ENCODE measurements around the gene SOD3.

DNA sequence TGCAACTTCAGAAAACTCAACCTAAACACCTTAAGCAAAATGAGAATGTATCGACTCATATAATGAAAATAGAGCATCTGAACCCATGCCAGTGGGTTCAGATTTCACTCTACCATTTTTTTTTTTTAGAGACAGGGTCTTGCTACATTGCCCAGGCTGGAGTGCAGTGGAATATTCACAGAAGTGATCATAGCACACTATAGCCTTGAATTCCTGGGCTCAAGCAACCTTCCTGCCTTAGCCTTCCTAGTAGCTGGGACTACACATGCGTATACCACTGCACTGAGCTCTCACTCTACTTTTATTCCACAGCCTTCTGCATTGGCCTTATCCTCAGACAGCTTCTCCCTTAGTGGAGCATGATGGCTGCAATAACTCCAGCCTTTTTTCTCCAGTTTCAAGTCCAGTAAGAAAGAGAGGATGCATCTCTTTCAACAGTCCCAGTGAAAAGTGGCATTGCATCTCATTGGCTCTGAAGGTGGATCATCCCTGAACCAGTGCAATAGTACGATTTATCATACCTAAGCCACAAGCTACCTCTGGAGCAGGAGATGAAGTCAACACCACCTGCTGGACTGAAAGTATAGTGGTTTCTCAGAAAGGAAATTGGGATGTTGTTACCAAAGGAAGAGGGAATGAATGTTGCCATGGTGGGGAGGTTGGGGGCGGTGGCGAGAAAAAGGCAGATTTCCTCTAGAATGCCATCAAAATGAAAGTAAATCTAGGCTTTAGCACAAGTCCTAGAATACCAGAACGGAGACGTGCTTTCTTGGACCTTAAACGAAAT is 2.0 kb upstream of the SOD3 start:
- no peak for TF ChIP-seq ZNF274 (IDR thresholded peaks at IDR 0.05; ENCODE audit: low read depth, low read length)
- no peak for TF ChIP-seq YY1 (IDR thresholded peaks at IDR 0.05; ENCODE audit: insufficient read depth, insufficient read length)
- no peak for TF ChIP-seq SUZ12 (IDR thresholded peaks at IDR 0.05; ENCODE audit: extremely low read depth, insufficient read depth, insufficient read length)

Data from NT2/D1 (cell line).